Smooth muscle cell (in vitro differentiated cells): ENCODE data around the gene GOSR1. TPM values are rescaled to one million over a fixed set of nuclear protein-coding genes. Genes with fewer than 3 reads are reported as not detected.
A peak's percentile ranks its signal among the peaks of the same experiment; 100 is the strongest.

Experiments
- DNase-seq: peaks from one replicate; lab custom pipeline; 2025; ENCODE audit not compliant: unreplicated experiment; lab: John Stamatoyannopoulos, UW
- H2AFZ ChIP-seq: fragments of 200-600 bp; sonication (generic); 2 replicates; pipeline ENCODE4 v1.6.0; 2016; ENCODE audit warnings: antibody characterized with exemption, low read depth, mild to moderate bottlenecking
- H3F3A ChIP-seq: fragments of 200-600 bp; sonication (generic); 2 replicates; pipeline ENCODE4 v1.6.0; 2017; ENCODE audit warnings: antibody characterized with exemption, low read depth
- H3K27ac ChIP-seq: fragments of 200-600 bp; sonication (generic); 2 replicates; pipeline ENCODE4 v1.5.1; 2016; ENCODE audit warnings: low read depth, mild to moderate bottlenecking
- H3K27me3 ChIP-seq: fragments of 200-600 bp; sonication (generic); 2 replicates; pipeline ENCODE4 v1.6.1; 2016; ENCODE audit warnings: low read depth, mild to moderate bottlenecking
- H3K36me3 ChIP-seq: fragments of 200-600 bp; sonication (generic); 2 replicates; pipeline ENCODE4 v1.5.1; 2016; ENCODE audit warnings: low read depth
- H3K4me1 ChIP-seq: fragments of 200-600 bp; sonication (generic); 2 replicates; pipeline ENCODE4 v1.5.1; 2016; ENCODE audit warnings: low read depth
- H3K4me2 ChIP-seq: fragments of 200-600 bp; sonication (generic); 2 replicates; pipeline ENCODE4 v1.6.0; 2016; ENCODE audit warnings: mild to moderate bottlenecking
- H3K4me3 ChIP-seq: fragments of 200-600 bp; sonication (generic); 2 replicates; pipeline ENCODE4 v1.5.1; 2016; ENCODE audit warnings: mild to moderate bottlenecking
- H3K79me2 ChIP-seq: fragments of 200-600 bp; sonication (generic); 2 replicates; pipeline ENCODE4 v1.6.0; 2016; ENCODE audit warnings: low read depth, mild to moderate bottlenecking
- H3K9ac ChIP-seq: fragments of 200-600 bp; sonication (generic); 2 replicates; pipeline ENCODE4 v1.6.0; 2016; ENCODE audit warnings: low read depth
- H3K9me3 ChIP-seq: fragments of 200-600 bp; sonication (generic); replicated peaks from 2 replicates; pipeline ENCODE4 v1.5.1; 2016; ENCODE audit warnings: low read depth
- H4K20me1 ChIP-seq: fragments of 200-600 bp; sonication (generic); 2 replicates; pipeline ENCODE4 v1.6.0; 2016; ENCODE audit warnings: low read depth
- WGBS: methylation state at CpG from one replicate; pipeline ENCODE4 v1.1.7; 2016; ENCODE audit warnings: low lambda C conversion rate; 5-methylcytosine and 5-hydroxymethylcytosine counted together
- polyA plus RNA-seq: library from polyadenylated mRNA; unstranded; fragments of >200 nt; fragmentation: Nextera tagmentation; extraction: Ambion mirVana; gene quantifications from 2 replicates; pipeline ENCODE4 v1.2.1, GENCODE V29; 2016
- total RNA-seq: library from RNA; depleted of rRNA; stranded (reverse); fragments of >200 nt; gene quantifications from 2 replicates; pipeline ENCODE4 v1.2.3, GENCODE V29; 2014
- TF ChIP-seq, protein P1 (sequence below): fragments of 200-600 bp; sonication (generic); IDR thresholded peaks from 2 replicates; pipeline ENCODE4 v1.5.1; 2017; ENCODE audit warnings: borderline replicate concordance, mild to moderate bottlenecking, antibody characterized with exemption; ENCODE audit not compliant: insufficient read depth, poor library complexity, severe bottlenecking

Gene GOSR1
- total RNA-seq: 57.0 and 81.0 TPM in 2 replicates
- polyA plus RNA-seq: 48.3 and 71.3 TPM in 2 replicates

DNA sequence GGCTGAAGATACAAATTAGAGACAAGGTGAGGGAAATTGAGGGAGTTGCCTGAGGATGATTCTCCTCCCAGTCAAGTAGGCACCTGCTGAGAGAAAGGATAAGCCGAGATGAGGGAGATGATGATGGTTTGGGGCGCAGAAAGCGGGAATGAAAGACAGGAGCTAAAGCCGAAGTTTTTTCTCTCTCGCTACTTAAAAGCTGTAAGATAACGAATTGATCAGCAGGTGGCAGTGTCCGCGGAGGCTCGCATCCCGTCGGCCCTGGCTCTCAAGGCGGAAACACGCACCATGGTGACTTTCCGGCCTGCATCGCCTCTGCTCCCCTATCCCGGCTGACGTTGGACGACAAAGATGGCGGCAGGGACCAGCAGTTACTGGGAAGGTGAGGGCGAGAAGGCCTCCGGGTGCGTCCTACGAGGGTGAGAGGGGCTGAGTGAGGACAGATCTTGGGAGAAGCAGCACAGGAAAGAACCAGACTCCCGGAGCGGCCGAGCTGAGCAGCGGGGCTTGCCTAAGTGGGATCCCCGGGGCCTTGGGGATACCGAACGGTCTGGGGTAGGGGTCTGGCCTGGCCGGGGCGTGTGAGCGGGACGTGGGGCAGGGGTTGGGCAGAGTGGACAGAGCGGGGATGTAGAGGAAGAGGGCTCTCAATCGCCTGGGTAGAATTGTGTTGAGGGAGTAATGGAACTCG, at the start of gene GOSR1:
Gene GOSR1 (plus strand): TSS at position 326 of the 691 bp plus-strand sequence. CDS start 26 bp downstream, at position 352.
- Histone ChIP-seq H3K4me2 (peak within 1 kb of the TSS; percentile 97), H3K4me1 (peaks cover 4% of the 10 kb centered on the region), H3K27ac (peak within 1 kb of the TSS; percentile 95), H3K79me2 (peaks cover 45% of the 10 kb centered on the region), H3F3A (no peaks in the 10 kb centered on the region), H3K4me3 (peak within 1 kb of the TSS; percentile 90), H3K36me3 (peaks cover 5% of the 10 kb centered on the region), H2AFZ (peak within 1 kb of the TSS; percentile 99), H4K20me1 (peaks cover 4% of the 10 kb centered on the region), H3K9ac (peak within 1 kb of the TSS; percentile 99), H3K9me3 (no peaks in the 10 kb centered on the region), H3K27me3 (no peaks in the 10 kb centered on the region)
- TF ChIP-seq, protein P1, sequence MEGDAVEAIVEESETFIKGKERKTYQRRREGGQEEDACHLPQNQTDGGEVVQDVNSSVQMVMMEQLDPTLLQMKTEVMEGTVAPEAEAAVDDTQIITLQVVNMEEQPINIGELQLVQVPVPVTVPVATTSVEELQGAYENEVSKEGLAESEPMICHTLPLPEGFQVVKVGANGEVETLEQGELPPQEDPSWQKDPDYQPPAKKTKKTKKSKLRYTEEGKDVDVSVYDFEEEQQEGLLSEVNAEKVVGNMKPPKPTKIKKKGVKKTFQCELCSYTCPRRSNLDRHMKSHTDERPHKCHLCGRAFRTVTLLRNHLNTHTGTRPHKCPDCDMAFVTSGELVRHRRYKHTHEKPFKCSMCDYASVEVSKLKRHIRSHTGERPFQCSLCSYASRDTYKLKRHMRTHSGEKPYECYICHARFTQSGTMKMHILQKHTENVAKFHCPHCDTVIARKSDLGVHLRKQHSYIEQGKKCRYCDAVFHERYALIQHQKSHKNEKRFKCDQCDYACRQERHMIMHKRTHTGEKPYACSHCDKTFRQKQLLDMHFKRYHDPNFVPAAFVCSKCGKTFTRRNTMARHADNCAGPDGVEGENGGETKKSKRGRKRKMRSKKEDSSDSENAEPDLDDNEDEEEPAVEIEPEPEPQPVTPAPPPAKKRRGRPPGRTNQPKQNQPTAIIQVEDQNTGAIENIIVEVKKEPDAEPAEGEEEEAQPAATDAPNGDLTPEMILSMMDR: peak; percentile 70
- WGBS: under 1% methylated on average over 37 of the region's 37 CpGs
- DNase-seq: peak; percentile 66

DNA sequence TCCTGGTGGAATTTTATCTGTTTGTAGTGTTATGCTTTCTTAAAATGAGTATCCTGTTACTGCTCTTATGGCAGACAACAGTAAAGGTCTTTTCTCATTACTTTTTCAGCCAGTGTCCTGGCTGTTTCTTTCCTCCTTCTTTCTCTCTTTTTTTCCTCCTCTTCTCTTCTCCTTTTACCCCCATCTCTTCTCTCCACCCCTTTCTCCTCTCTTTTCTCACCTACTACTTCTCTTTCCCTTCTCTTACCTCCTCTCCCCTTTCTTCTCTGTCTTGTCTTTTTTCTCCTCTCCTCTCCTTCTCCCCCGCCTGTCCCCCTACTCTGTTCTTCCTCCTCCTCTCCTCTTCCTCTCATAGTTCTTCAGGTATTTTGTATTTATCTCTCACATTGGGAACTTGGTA, 49.6 kb upstream of the GOSR1 start:
- no peak overlapping the region for H3K4me3 ChIP-seq
- no peak overlapping the region for H3K4me2 ChIP-seq
- H4K20me1 ChIP-seq: no peaks in the 10 kb centered on the region
- H3K36me3 ChIP-seq: no peaks in the 10 kb centered on the region
- no peaks in the 10 kb centered on the region for H3K4me1 ChIP-seq
- TF ChIP-seq, protein P1: no peak
- no peak for DNase-seq
- no peaks in the 10 kb centered on the region for H3K27me3 ChIP-seq
- no peak overlapping the region for H3K27ac ChIP-seq
- H2AFZ ChIP-seq: no peak overlapping the region
- no peaks in the 10 kb centered on the region for H3K9me3 ChIP-seq
- WGBS: 96% methylated on average over 1 of the region's 1 CpG
- H3K9ac ChIP-seq: no peak overlapping the region
- H3K79me2 ChIP-seq: no peaks in the 10 kb centered on the region
- no peaks in the 10 kb centered on the region for H3F3A ChIP-seq

DNA sequence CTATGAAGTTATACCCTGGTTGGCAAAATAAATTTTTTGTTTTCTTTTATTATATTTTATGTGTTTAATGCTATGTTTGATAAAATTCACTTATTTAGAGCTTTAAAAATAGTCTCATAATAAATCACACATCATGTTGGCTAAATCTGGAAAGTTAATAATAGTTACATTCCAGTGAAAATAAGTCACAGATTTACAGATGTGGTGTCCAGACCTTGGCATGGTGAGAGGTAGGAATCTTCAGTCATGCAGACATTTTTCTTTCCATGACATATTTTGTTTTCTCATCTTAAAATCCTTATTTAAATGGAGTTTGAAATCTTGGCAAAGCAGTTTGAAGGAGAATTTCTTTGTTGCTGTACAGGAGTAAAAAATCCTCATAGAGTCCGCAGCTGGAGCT, 48.1 kb upstream of the GOSR1 start:
- H3K27me3 ChIP-seq: no peaks in the 10 kb centered on the region
- H2AFZ ChIP-seq: no peak overlapping the region
- no peak overlapping the region for H3K27ac ChIP-seq
- H4K20me1 ChIP-seq: no peaks in the 10 kb centered on the region
- no peaks in the 10 kb centered on the region for H3K9me3 ChIP-seq
- H3K4me3 ChIP-seq: no peak overlapping the region
- no peaks in the 10 kb centered on the region for H3K36me3 ChIP-seq
- H3K4me2 ChIP-seq: no peak overlapping the region
- H3K4me1 ChIP-seq: no peaks in the 10 kb centered on the region
- no peak for DNase-seq
- no peaks in the 10 kb centered on the region for H3F3A ChIP-seq
- H3K9ac ChIP-seq: no peak overlapping the region
- H3K79me2 ChIP-seq: no peaks in the 10 kb centered on the region
- TF ChIP-seq, protein P1: no peak
- 100% methylated on average over 1 of the region's 1 CpG for WGBS

DNA sequence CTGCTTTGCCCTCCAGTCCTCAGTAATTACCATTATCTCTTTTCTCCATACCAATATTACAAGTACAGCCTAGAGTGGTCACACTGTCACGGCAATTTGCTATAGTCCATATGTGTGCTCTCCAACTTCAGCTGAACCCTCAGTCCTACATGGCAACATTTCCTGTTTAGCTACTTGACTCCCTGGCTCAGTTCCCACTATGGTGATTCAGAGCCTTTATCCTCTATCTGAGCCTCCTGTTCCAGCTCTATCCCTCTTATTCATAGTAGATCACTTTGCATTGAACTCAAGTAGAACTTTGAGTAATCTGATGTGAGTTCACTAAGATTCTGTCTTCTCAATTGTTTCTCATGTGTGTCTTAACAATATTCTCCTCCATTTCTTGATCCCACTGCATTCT, 43.7 kb upstream of the GOSR1 start:
- DNase-seq: no peak
- no peak overlapping the region for H2AFZ ChIP-seq
- peaks cover 4% of the 10 kb centered on the region for H3K36me3 ChIP-seq
- no peak overlapping the region for H3K9ac ChIP-seq
- no peaks in the 10 kb centered on the region for H4K20me1 ChIP-seq
- H3K4me1 ChIP-seq: no peaks in the 10 kb centered on the region
- no peaks in the 10 kb centered on the region for H3F3A ChIP-seq
- H3K4me3 ChIP-seq: no peak overlapping the region
- no peak overlapping the region for H3K27ac ChIP-seq
- H3K9me3 ChIP-seq: no peaks in the 10 kb centered on the region
- H3K4me2 ChIP-seq: no peak overlapping the region
- no peaks in the 10 kb centered on the region for H3K79me2 ChIP-seq
- H3K27me3 ChIP-seq: no peaks in the 10 kb centered on the region
- TF ChIP-seq, protein P1: no peak
- 93% methylated on average over 1 of the region's 1 CpG for WGBS
